Sigmoid colon (tissue), 4 donors: ENCODE measurements around the gene TACC2.

Experiments used
- EP300 ChIP-seq, 4 donors: sonication (generic); formaldehyde crosslinking; IDR thresholded peaks; one replicate each; pipeline ENCODE4 v1.6.1; 2017; ENCODE audit warnings: antibody characterized with exemption in 4 of 4
- TF ChIP-seq, protein P1 (sequence below), 4 experiments: fragments of 450-650 bp in 3 of 4; fragments of 200-600 bp in 1 of 4; IDR thresholded peaks; one replicate each; pipeline ENCODE4 v1.5.1; 2016 to 2019; ENCODE audit warnings: antibody characterized with exemption in 4 of 4, mild to moderate bottlenecking in 3 of 4, moderate library complexity in 2 of 4

DNA sequence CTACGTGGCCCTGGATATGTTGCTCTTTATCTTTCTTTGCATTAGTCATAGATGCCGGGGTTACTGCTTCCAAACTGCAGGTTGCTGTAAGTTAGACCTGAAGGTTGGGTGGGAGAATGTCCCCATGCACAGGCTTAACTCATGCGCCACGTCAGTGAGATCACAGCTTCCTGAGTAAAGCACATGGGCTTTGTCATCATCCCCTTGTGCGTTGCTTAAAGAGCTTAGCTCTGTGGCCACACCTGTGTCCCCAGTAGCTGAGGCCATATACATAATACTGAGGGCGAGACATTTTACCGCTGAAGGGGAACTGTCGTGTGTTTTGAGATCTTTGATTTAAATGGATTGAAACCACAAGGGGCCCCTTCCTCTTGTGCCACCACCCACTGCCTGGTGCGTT is 236.4 kb downstream of the TACC2 start:
- TF ChIP-seq, protein P1, sequence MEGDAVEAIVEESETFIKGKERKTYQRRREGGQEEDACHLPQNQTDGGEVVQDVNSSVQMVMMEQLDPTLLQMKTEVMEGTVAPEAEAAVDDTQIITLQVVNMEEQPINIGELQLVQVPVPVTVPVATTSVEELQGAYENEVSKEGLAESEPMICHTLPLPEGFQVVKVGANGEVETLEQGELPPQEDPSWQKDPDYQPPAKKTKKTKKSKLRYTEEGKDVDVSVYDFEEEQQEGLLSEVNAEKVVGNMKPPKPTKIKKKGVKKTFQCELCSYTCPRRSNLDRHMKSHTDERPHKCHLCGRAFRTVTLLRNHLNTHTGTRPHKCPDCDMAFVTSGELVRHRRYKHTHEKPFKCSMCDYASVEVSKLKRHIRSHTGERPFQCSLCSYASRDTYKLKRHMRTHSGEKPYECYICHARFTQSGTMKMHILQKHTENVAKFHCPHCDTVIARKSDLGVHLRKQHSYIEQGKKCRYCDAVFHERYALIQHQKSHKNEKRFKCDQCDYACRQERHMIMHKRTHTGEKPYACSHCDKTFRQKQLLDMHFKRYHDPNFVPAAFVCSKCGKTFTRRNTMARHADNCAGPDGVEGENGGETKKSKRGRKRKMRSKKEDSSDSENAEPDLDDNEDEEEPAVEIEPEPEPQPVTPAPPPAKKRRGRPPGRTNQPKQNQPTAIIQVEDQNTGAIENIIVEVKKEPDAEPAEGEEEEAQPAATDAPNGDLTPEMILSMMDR (IDR thresholded peaks at IDR 0.05): no peak
- no peak for TF ChIP-seq EP300 (IDR thresholded peaks at IDR 0.05)
